Liver (tissue), 9 donors: ENCODE data around the gene DLEC1. TPM values are rescaled to one million over a fixed set of nuclear protein-coding genes. Genes with fewer than 3 reads are reported as not detected.

ENCODE experiments used
- DNase-seq: peaks from one replicate; pipeline ENCODE4 v3.0.0-alpha.2; 2017; ENCODE audit warnings: low spot score
- H3K27ac ChIP-seq, 2 donors: one replicate each; pipeline ENCODE4 v1.7.0; 2013; ENCODE audit warnings: inconsistent platforms in 2 of 2, low read length in 2 of 2, control low read depth in 1 of 2, low read depth in 1 of 2, mild to moderate bottlenecking in 1 of 2
- H3K27me3 ChIP-seq, 4 donors: one replicate each; pipeline versions ENCODE4 v1.6.1 to v1.7.0; 2013; ENCODE audit warnings: low read length in 3 of 4, inconsistent platforms in 1 of 4, mild to moderate bottlenecking in 1 of 4, moderate library complexity in 1 of 4; ENCODE audit not compliant: control insufficient read depth in 4 of 4, insufficient read depth in 4 of 4
- H3K36me3 ChIP-seq, 4 donors: one replicate each; pipeline versions ENCODE4 v1.6.1 to v1.7.0; 2013; ENCODE audit warnings: low read length in 3 of 4, mild to moderate bottlenecking in 3 of 4, low read depth in 1 of 4, moderate library complexity in 1 of 4; ENCODE audit not compliant: control insufficient read depth in 4 of 4, insufficient read depth in 3 of 4
- H3K4me1 ChIP-seq, 4 donors: one replicate each; pipeline versions ENCODE4 v1.6.1 to v1.7.0; 2013; ENCODE audit warnings: low read length in 3 of 4, mild to moderate bottlenecking in 3 of 4, moderate library complexity in 1 of 4; ENCODE audit not compliant: control insufficient read depth in 4 of 4, insufficient read depth in 4 of 4
- H3K4me3 ChIP-seq, 3 donors: one replicate each; pipeline versions ENCODE4 v1.6.1 to v1.7.0; 2013; ENCODE audit warnings: low read length in 3 of 3, control low read depth in 1 of 3, low read depth in 1 of 3, mild to moderate bottlenecking in 1 of 3
- H3K9ac ChIP-seq, 2 donors: one replicate each; pipeline ENCODE4 v1.7.0; 2013; ENCODE audit warnings: low read length in 2 of 2, mild to moderate bottlenecking in 2 of 2, moderate library complexity in 2 of 2, control low read depth in 1 of 2, low read depth in 1 of 2
- H3K9me3 ChIP-seq, 4 donors: one replicate each; pipeline versions ENCODE4 v1.6.1 to v1.7.0; 2013; ENCODE audit warnings: low read length in 3 of 4; ENCODE audit not compliant: control insufficient read depth in 4 of 4
- ATF3 ChIP-seq: IDR thresholded peaks from 2 replicates; pipeline ENCODE4 v1.6.1; 2016; ENCODE audit warnings: antibody characterized with exemption
- CTCF ChIP-seq: fragments of 150-350 bp; IDR thresholded peaks from 2 replicates; pipeline ENCODE4 v1.5.1; 2017; ENCODE audit warnings: improper control_type of control experiment, low read depth, low read length; ENCODE audit not compliant: missing input control
- EGR1 ChIP-seq, 2 donors: IDR thresholded peaks; 2 replicates each; pipeline ENCODE4 v1.6.1; 2016 to 2018; ENCODE audit warnings: antibody characterized with exemption in 2 of 2, low read depth in 2 of 2
- FOXA1 ChIP-seq: IDR thresholded peaks from 2 replicates; pipeline ENCODE4 v1.6.1; 2016; ENCODE audit warnings: antibody characterized with exemption
- GABPA ChIP-seq, 2 donors: IDR thresholded peaks in 1 of 2; conservative IDR thresholded peaks in 1 of 2; 2 replicates each; pipeline ENCODE4 v1.6.1; 2016; ENCODE audit warnings: antibody characterized with exemption in 2 of 2, mild to moderate bottlenecking in 1 of 2, moderate library complexity in 1 of 2
- HNF4A ChIP-seq, 2 donors: conservative IDR thresholded peaks; 2 replicates each; pipeline ENCODE4 v1.6.1; 2016; ENCODE audit warnings: antibody characterized with exemption in 2 of 2, mild to moderate bottlenecking in 2 of 2
- HNF4G ChIP-seq: IDR thresholded peaks from 2 replicates; pipeline ENCODE4 v1.6.1; 2016; ENCODE audit warnings: antibody characterized with exemption
- JUND ChIP-seq, 2 donors: IDR thresholded peaks; 2 replicates each; pipeline ENCODE4 v1.6.1; 2016; ENCODE audit warnings: antibody characterized with exemption in 2 of 2
- MAX ChIP-seq: IDR thresholded peaks from 2 replicates; pipeline ENCODE4 v1.6.1; 2016; ENCODE audit warnings: antibody characterized with exemption
- NR2F2 ChIP-seq: IDR thresholded peaks from 2 replicates; pipeline ENCODE4 v1.6.1; 2016; ENCODE audit warnings: antibody characterized with exemption
- RAD21 ChIP-seq, 2 donors: IDR thresholded peaks; 2 replicates each; pipeline ENCODE4 v1.6.1; 2016; ENCODE audit warnings: antibody characterized with exemption in 2 of 2, mild to moderate bottlenecking in 2 of 2
- RXRA ChIP-seq, 2 donors: IDR thresholded peaks; 2 replicates each; pipeline ENCODE4 v1.6.1; 2017 to 2018; ENCODE audit warnings: antibody characterized with exemption in 2 of 2, mild to moderate bottlenecking in 1 of 2
- SP1 ChIP-seq: IDR thresholded peaks from 2 replicates; pipeline ENCODE4 v1.6.1; 2018; ENCODE audit warnings: antibody characterized with exemption, mild to moderate bottlenecking
- TAF1 ChIP-seq: conservative IDR thresholded peaks from 2 replicates; pipeline ENCODE4 v1.6.1; 2016; ENCODE audit warnings: antibody characterized with exemption, mild to moderate bottlenecking
- YY1 ChIP-seq: IDR thresholded peaks from 2 replicates; pipeline ENCODE4 v1.6.1; 2016; ENCODE audit warnings: antibody characterized with exemption, mild to moderate bottlenecking
- WGBS: extraction: QIAGEN DNeasy Blood & Tissue Kit; methylation state at CpG from one replicate; pipeline ENCODE4 v1.1.7; 2013; 5-methylcytosine and 5-hydroxymethylcytosine counted together
- polyA plus RNA-seq, 2 donors: library from polyadenylated mRNA; stranded (reverse) in 1 of 2; unstranded in 1 of 2; fragments of 200-250 nt in 1 of 2; fragments of >200 nt in 1 of 2; fragmentation: Nextera tagmentation in 1 of 2; extraction: Ambion mirVana in 1 of 2; gene quantifications; one replicate each; pipeline versions ENCODE4 v1.2.1 to v1.2.3, GENCODE V29; 2013 to 2015
- total RNA-seq, 2 donors: library from RNA; depleted of rRNA; stranded (reverse); fragments of >200 nt; gene quantifications; one replicate each; pipeline ENCODE4 v1.2.3, GENCODE V29; 2014
- donor health status: healthy.
- donor health status: healthy.
- donor health status: healthy.
- donor health status: healthy.
- donor health status: healthy.

The DLEC1 gene
- total and polyA plus RNA-seq, 4 donors, result 0.09 to 0.63 (median 0.30) TPM

- H3K9me3 ChIP-seq, result peaks cover 0 to 6% (median 1%) of the 10 kb centered on the region in 4 donors
- DNase-seq, result no peak
- TF ChIP-seq CTCF (no peak), YY1 (no peak), FOXA1 (no peak), NR2F2 (no peak), ATF3 (no peak), HNF4A (conservative IDR thresholded peaks at IDR 0.05) (no peak), JUND (IDR thresholded peaks at IDR 0.05) (no peak), MAX (no peak), RAD21 (IDR thresholded peaks at IDR 0.05) (no peak), SP1 (no peak), TAF1 (no peak)
Observed at GRCh38 chr3:38109580-38110313, 70.7 kb downstream of the DLEC1 start.

GRCh38 chr3:38110314-38111050 lies 71.5 kb downstream of the DLEC1 start:
- Histone ChIP-seq H3K4me1 (no peaks in the 10 kb centered on the region), H3K27me3 (no peaks in the 10 kb centered on the region), H3K4me3 (no peak overlapping the region), H3K36me3 (no peaks in the 10 kb centered on the region), H3K9ac (no peak overlapping the region), H3K27ac (no peak overlapping the region), H3K9me3 (peaks cover 0 to 5% (median under 1%) of the 10 kb centered on the region in 4 donors)
- DNase-seq, result peak; percentile 29
- TF ChIP-seq GABPA (IDR thresholded peaks at IDR 0.05 in 1 of 2, conservative IDR thresholded peaks at IDR 0.05 in 1 of 2), result no peak
- no peak for TF ChIP-seq RAD21 (IDR thresholded peaks at IDR 0.05)
- TF ChIP-seq YY1, result no peak
- no peak for TF ChIP-seq FOXA1
- no peak for TF ChIP-seq HNF4A (conservative IDR thresholded peaks at IDR 0.05)
- no peak for TF ChIP-seq TAF1
- WGBS, result 93% methylated on average over 6 of the region's 6 CpGs

More at GRCh38 chr3:38109580-38110313, 70.7 kb downstream of the DLEC1 start:
- Histone ChIP-seq H3K4me1 (no peaks in the 10 kb centered on the region), H3K9ac (no peak overlapping the region), H3K36me3 (no peaks in the 10 kb centered on the region), H3K27me3 (no peaks in the 10 kb centered on the region), H3K27ac (no peak overlapping the region), H3K4me3 (no peak overlapping the region)
- WGBS, result 95% methylated on average over 17 of the region's 17 CpGs

- no peak overlapping the region for H3K9ac ChIP-seq
- TF ChIP-seq CTCF (no peak), EGR1 (IDR thresholded peaks at IDR 0.05; ENCODE audit: low read depth in 2 of 2) (no peak), YY1 (no peak), RXRA (IDR thresholded peaks at IDR 0.05) (no peak), HNF4G (no peak), RAD21 (IDR thresholded peaks at IDR 0.05) (no peak), ATF3 (no peak)
- 98% methylated on average over 4 of the region's 4 CpGs for WGBS
Observed at GRCh38 chr3:38111201-38111600, 72.2 kb downstream of the DLEC1 start.

More at GRCh38 chr3:38111201-38111600, 72.2 kb downstream of the DLEC1 start:
- H3K9me3 ChIP-seq, result no peaks in the 10 kb centered on the region
- peak; percentile 21 for DNase-seq
- H3K27ac ChIP-seq, result no peak overlapping the region
- no peak overlapping the region for H3K4me3 ChIP-seq
- H3K27me3 ChIP-seq, result no peaks in the 10 kb centered on the region
- H3K4me1 ChIP-seq, result no peaks in the 10 kb centered on the region
- no peaks in the 10 kb centered on the region for H3K36me3 ChIP-seq
